Panc1 (cell line): ENCODE measurements around the gene HSPB8. TPM values are rescaled to one million over a fixed set of nuclear protein-coding genes. Genes with fewer than 3 reads are reported as not detected.

Experiments used
- ATAC-seq: fragments of 200-7000 bp; cut with Tn5 transposase; 2 replicates; pipeline ENCODE4 v1.9.1; 2020; ENCODE audit warnings: mild to moderate bottlenecking, moderate library complexity
- BruUV-seq: library from RNA; stranded (reverse); fragments of 400-500 nt; replicated peaks from 2 replicates; lab custom pipeline; 2021; lab: Mats Ljungman, UMichigan
- CTCF ChIA-PET: fragments of 300-600 bp; sonication (Branson Sonifier 250); formaldehyde crosslinking; loops from one replicate; lab custom pipeline; 2022; ENCODE audit warnings: antibody characterized with exemption; lab: Charles Lee
- POLR2A ChIA-PET: fragments of 300-600 bp; sonication (Branson Sonifier 250); formaldehyde crosslinking; loops from one replicate; lab custom pipeline; 2022; ENCODE audit warnings: antibody characterized with exemption; lab: Charles Lee
- DNase-seq: peaks from one replicate; pipeline ENCODE4 v3.0.0-alpha.2; 2010; ENCODE audit warnings: low read depth, low spot score
- H3K27ac ChIP-seq: 2 replicates; pipeline ENCODE4 v1.5.1; 2011; ENCODE audit warnings: mild to moderate bottlenecking, low read length, inconsistent platforms
- H3K27me3 ChIP-seq: fragments of 200-500 bp; sonication (Bioruptor generic); 2 replicates; pipeline ENCODE4 v1.6.0; 2014; ENCODE audit warnings: low read length, inconsistent platforms; ENCODE audit not compliant: control insufficient read depth, insufficient read depth
- H3K36me3 ChIP-seq: fragments of 200-500 bp; sonication (Bioruptor generic); 2 replicates; pipeline ENCODE4 v1.5.1; 2014; ENCODE audit warnings: inconsistent platforms, mild to moderate bottlenecking, low read length, moderate library complexity; ENCODE audit not compliant: control insufficient read depth, insufficient read depth
- H3K4me1 ChIP-seq: 2 replicates; pipeline ENCODE4 v1.5.1; 2011; ENCODE audit warnings: inconsistent platforms, mild to moderate bottlenecking, low read length, moderate library complexity; ENCODE audit not compliant: control insufficient read depth, insufficient read depth
- H3K4me3 ChIP-seq, 2 experiments: 2 replicates each; pipeline ENCODE4 v1.5.1; 2011 to 2012; ENCODE audit warnings: low read depth in 2 of 2, low read length in 2 of 2, mild to moderate bottlenecking in 2 of 2, inconsistent platforms in 1 of 2, moderate library complexity in 1 of 2
- H3K9me3 ChIP-seq: fragments of 200-500 bp; sonication (Bioruptor generic); 2 replicates; pipeline ENCODE4 v1.5.1; 2014; ENCODE audit warnings: low read depth, mild to moderate bottlenecking, inconsistent platforms, low read length, moderate library complexity; ENCODE audit not compliant: control insufficient read depth, insufficient read depth
- POLR2AphosphoS5 ChIP-seq: IDR thresholded peaks from 2 replicates; pipeline ENCODE4 v1.6.1; 2012; ENCODE audit warnings: mild to moderate bottlenecking, low read depth, low read length, moderate library complexity
- SIN3A ChIP-seq: IDR thresholded peaks from 2 replicates; pipeline ENCODE4 v1.6.1; 2012; ENCODE audit warnings: low read depth, mild to moderate bottlenecking, low read length, moderate library complexity, borderline replicate concordance; ENCODE audit not compliant: insufficient read depth
- TCF7L2 ChIP-seq: IDR thresholded peaks from 2 replicates; pipeline ENCODE4 v1.6.1; 2011; ENCODE audit warnings: mild to moderate bottlenecking, low read depth, low read length, inconsistent platforms
- in situ Hi-C: cut with HindIII; loops from 2 replicates; pipeline ENCODE4 v1.10.0; 2016; ENCODE audit warnings: low sequenced_read_pairs, low pct_unique_long_range_greater_than_20kb
- intact Hi-C: fragments of 100-400 bp; cut with micrococcal nuclease; formaldehyde crosslinking; loops from one replicate; pipeline ENCODE4 v1.10.0; 2022; ENCODE audit not compliant: unreplicated experiment
- total RNA-seq: library from RNA; stranded (reverse); gene quantifications from one replicate; pipeline ENCODE4 v1.2.1, GENCODE V29; 2021; ENCODE audit not compliant: unreplicated experiment
- TF ChIP-seq, protein P1 (sequence below), 2 experiments: IDR thresholded peaks; 2 replicates each; pipeline ENCODE4 v1.6.1; 2011 to 2012; ENCODE audit warnings: low read depth in 2 of 2, control low read depth in 1 of 2, low read length in 1 of 2, mild to moderate bottlenecking in 1 of 2, moderate library complexity in 1 of 2; ENCODE audit not compliant: insufficient read depth in 1 of 2
- TF ChIP-seq, protein P2 (sequence below): fragments of 450-650 bp; IDR thresholded peaks from 2 replicates; pipeline ENCODE4 v1.5.1; 2017; ENCODE audit warnings: mild to moderate bottlenecking

HSPB8 gene
- total RNA-seq, 1 experiment from 2014 or later: 2.0 TPM

DNA sequence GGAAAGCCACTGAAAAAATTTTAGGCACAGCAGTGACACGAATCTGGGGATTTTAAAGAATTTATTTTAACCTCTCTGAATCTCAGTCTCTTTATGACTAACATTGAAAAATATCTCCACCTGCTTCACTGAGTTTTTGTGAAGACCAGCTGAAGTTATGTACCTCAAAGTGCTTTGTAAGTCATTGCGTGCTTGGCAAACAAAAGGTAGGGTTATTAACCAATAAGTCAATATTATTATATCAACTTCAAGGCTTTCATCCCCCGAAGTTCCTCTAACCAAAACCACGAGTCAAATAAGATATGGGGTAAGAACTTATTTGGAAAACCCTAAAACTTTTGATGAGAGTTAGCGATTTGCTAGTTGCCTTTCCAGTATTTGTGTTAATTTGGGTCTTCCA lies 62.3 kb downstream of the HSPB8 start:
- TF ChIP-seq TCF7L2 (no peak), POLR2AphosphoS5 (no peak), SIN3A (no peak)
- TF ChIP-seq, protein P1, sequence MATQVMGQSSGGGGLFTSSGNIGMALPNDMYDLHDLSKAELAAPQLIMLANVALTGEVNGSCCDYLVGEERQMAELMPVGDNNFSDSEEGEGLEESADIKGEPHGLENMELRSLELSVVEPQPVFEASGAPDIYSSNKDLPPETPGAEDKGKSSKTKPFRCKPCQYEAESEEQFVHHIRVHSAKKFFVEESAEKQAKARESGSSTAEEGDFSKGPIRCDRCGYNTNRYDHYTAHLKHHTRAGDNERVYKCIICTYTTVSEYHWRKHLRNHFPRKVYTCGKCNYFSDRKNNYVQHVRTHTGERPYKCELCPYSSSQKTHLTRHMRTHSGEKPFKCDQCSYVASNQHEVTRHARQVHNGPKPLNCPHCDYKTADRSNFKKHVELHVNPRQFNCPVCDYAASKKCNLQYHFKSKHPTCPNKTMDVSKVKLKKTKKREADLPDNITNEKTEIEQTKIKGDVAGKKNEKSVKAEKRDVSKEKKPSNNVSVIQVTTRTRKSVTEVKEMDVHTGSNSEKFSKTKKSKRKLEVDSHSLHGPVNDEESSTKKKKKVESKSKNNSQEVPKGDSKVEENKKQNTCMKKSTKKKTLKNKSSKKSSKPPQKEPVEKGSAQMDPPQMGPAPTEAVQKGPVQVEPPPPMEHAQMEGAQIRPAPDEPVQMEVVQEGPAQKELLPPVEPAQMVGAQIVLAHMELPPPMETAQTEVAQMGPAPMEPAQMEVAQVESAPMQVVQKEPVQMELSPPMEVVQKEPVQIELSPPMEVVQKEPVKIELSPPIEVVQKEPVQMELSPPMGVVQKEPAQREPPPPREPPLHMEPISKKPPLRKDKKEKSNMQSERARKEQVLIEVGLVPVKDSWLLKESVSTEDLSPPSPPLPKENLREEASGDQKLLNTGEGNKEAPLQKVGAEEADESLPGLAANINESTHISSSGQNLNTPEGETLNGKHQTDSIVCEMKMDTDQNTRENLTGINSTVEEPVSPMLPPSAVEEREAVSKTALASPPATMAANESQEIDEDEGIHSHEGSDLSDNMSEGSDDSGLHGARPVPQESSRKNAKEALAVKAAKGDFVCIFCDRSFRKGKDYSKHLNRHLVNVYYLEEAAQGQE (IDR thresholded peaks at IDR 0.05; ENCODE audit: insufficient read depth in 1 of 2, low read depth in 2 of 2, low read length in 1 of 2): no peak
- TF ChIP-seq, protein P2, sequence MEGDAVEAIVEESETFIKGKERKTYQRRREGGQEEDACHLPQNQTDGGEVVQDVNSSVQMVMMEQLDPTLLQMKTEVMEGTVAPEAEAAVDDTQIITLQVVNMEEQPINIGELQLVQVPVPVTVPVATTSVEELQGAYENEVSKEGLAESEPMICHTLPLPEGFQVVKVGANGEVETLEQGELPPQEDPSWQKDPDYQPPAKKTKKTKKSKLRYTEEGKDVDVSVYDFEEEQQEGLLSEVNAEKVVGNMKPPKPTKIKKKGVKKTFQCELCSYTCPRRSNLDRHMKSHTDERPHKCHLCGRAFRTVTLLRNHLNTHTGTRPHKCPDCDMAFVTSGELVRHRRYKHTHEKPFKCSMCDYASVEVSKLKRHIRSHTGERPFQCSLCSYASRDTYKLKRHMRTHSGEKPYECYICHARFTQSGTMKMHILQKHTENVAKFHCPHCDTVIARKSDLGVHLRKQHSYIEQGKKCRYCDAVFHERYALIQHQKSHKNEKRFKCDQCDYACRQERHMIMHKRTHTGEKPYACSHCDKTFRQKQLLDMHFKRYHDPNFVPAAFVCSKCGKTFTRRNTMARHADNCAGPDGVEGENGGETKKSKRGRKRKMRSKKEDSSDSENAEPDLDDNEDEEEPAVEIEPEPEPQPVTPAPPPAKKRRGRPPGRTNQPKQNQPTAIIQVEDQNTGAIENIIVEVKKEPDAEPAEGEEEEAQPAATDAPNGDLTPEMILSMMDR: no peak
- no peaks in the 10 kb centered on the region; the same call in 1 of the 2 replicates for H3K27me3 ChIP-seq
- in situ Hi-C loops: no loop called here
- CTCF ChIA-PET: no interaction called here
- POLR2A ChIA-PET: no interaction called here
- no peak for ATAC-seq
- no peaks in the 10 kb centered on the region for H3K36me3 ChIP-seq
- H3K9me3 ChIP-seq: no peaks in the 10 kb centered on the region
- intact Hi-C loops: no loop called here
- no peak overlapping the region for H3K27ac ChIP-seq
- no TSS peak for BruUV-seq
- no peak for DNase-seq
- H3K4me3 ChIP-seq: no peak overlapping the region
- no peaks in the 10 kb centered on the region for H3K4me1 ChIP-seq

GRCh38 chr12:119241580-119242169 lies 62.9 kb downstream of the HSPB8 start:
- POLR2A ChIA-PET: no interaction called here
- no peaks in the 10 kb centered on the region for H3K4me1 ChIP-seq
- ATAC-seq: no peak
- no peak for DNase-seq
- no peaks in the 10 kb centered on the region for H3K9me3 ChIP-seq
- no peaks in the 10 kb centered on the region; the same call in 1 of the 2 replicates for H3K27me3 ChIP-seq
- CTCF ChIA-PET: interaction anchor here (0.7 kb wide), 1 partner anchor 27 kb away, joined by 3 read pairs; no protein-coding TSS in a partner anchor
- BruUV-seq: no TSS peak
- TF ChIP-seq SIN3A: no peak
- no peak for TF ChIP-seq POLR2AphosphoS5
- no peak for TF ChIP-seq TCF7L2
- TF ChIP-seq, protein P1 (IDR thresholded peaks at IDR 0.05; ENCODE audit: insufficient read depth in 1 of 2, low read depth in 2 of 2, low read length in 1 of 2): no peak
- TF ChIP-seq, protein P2: no peak
- H3K36me3 ChIP-seq: no peaks in the 10 kb centered on the region
- in situ Hi-C loops (no loop called here), intact Hi-C loops (no loop called here)
- no peak overlapping the region for H3K4me3 ChIP-seq
- H3K27ac ChIP-seq: no peak overlapping the region
